ENCODE measurements around the gene LIX1L.
"Not testable (repeated sequence)": the region's sequence is repeated elsewhere in the genome, so short reads cannot be mapped to it uniquely, and the experiment has no call there.

Gene LIX1L

GRCh38 chr1:145927916-145928643 is 29.7 kb downstream of the LIX1L start:
- no peak for DNase-seq

DNA sequence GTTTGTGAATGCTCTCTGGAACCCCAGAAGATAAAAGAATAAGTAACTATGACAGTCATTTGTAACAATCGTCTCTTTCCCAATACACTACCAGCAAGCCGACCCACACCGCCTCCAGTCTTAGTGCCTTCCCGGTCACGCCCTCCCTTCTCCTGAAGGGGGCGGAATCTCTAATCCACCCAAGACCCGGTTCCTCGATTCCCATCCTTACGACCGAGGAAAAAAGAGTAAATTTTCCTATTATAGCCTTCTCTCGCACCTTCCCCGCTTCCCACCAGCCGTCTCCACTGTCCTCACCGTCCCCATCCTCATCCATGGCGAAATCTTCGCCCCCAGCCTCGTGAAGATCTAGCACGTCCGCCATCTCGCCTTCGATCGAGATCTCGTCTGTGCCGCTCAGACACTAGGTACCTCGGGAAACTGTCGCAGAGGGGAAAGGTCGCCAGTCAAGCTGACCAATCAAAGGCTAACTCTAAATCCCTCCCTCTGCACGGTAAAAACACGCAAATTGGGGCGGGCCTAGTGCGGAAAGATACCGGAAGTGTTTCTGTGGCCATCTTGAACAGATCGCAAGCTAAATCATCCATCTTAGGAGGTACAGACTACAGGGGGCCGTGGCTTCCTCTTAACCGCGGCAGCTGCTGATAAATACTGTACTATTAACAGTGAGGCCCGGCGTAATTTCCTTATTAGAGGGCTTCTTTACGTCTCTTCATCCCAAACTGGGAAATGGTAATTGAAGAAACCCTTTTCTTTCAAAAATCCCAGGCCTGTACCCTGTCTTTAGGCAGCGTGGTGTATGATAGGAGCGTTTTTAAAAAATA is 30.5 kb downstream of the LIX1L start, which contains the start of gene RBM8A:
TSS of gene RBM8A (minus strand) at position 422 of the 824 bp plus-strand sequence. CDS start at position 364, 58 bp downstream.
- DNase-seq = peak; percentile 97

DNA sequence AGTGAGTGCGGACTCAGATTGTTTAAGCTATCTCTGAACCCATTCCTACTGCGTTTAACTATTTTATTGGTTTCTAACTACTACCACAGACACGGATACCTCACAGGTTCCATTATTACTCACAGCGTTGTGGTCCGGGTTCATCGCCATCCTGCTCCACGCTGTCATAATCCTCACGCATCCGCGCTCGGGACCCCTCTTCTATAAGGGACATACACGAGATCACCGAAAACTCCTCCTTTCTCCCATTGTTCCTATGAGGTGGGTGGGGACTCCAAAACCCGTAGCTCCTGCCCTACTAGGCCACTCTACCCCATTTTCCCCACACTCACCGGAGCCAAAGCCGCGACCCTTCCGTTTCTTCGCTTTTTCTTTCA is 31.1 kb downstream of the LIX1L start:
- no peak for DNase-seq

- DNase-seq = no peak
Observed at GRCh38 chr1:145922266-145922665, 35.6 kb downstream of the LIX1L start.

DNA sequence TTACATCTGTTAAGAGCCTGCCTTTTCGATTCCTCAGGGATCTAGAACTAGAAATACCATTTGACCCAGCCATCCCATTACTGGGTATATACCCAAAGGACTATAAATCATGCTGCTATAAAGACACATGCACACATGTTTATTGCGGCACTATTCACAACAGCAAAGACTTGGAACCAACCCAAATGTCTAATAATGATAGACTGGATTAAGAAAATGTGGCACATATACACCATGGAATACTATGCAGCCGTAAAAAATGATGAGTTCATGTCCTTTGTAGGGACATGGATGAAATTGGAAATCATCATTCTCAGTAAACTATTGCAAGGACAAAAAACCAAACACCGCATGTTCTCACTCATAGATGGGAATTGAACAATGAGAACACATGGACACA is 37.5 kb downstream of the LIX1L start:
- DNase-seq = not testable (repeated sequence)

GRCh38 chr1:145918992-145919939 is 38.6 kb downstream of the LIX1L start:
- no peak for DNase-seq

- DNase-seq = peak; percentile 83
Observed at GRCh38 chr1:145918144-145918991, 39.4 kb downstream of the LIX1L start, which contains the start of gene PEX11B. TSS of gene PEX11B (minus strand) at chr1:145918717. CDS start at chr1:145918688, 29 bp downstream.

GRCh38 chr1:145917595-145917994 is 40.2 kb downstream of the LIX1L start:
- no peak for DNase-seq

- no peak for DNase-seq
Observed at GRCh38 chr1:145916745-145917144, 41.1 kb downstream of the LIX1L start.

DNA sequence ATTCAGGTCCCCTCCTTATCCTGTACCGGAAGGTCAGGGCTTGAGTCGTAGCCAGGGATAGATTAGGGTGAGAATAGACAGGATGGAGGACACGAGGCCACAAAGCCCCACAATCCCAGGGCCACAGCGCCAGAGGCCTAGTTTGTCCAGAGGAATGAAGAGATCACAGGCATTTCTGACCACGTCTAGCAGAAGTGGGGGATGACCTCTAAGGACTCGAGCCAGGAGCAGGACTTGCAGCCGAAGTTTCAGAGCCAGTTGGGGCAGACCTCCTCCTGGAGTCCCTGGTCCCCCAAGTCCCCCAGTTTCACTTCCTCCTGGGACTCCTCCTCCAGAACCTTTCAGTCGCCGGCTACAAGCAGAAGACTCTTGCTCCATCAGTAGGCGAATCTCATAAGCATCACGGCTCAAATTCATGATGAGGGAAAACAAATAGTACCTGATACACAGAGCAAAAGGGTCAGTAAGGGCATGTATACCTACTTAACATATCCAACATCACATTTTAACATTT is 45.6 kb downstream of the LIX1L start:
- no peak for DNase-seq

GRCh38 chr1:145908653-145909052 is 49.2 kb downstream of the LIX1L start:
- no peak for DNase-seq

DNA sequence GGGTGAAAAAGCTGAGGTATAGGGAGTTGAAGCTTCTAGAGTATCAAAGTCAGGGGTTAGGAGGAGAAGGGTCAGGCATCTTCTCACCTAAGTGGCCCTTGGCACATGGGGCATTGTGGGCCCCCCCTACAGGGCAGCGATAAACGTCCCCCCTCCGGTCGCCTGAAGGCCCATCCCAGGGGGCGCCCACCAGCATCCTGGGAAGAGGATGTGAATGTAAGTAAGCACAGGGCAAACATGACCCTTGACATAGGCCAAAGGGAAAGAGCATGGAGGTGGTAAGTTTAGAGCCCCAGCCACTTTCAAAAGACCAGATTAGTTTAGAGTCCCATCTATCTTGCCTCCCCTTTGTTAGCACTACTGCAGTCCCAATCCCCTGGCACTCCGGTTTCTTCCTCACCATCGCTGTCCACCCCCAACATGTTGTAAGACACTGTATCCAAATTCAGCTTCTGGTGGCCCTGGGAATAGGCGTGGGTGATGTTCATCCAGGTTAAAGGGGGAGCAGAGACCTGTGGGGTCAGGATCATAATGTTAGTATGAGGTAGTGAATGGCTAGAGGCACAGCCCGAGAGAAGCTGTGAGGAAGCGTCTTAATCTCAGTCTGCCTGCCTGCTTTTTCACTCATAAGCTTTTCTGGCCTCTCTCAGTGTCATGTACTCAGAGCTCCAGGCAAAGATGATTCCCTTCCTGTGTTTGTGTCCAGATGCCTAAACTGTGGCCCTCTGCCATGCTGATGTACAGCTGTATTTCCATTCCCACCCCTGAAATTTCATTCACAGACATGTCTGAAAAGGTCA is 50.7 kb downstream of the LIX1L start:
- no peak for DNase-seq

DNA sequence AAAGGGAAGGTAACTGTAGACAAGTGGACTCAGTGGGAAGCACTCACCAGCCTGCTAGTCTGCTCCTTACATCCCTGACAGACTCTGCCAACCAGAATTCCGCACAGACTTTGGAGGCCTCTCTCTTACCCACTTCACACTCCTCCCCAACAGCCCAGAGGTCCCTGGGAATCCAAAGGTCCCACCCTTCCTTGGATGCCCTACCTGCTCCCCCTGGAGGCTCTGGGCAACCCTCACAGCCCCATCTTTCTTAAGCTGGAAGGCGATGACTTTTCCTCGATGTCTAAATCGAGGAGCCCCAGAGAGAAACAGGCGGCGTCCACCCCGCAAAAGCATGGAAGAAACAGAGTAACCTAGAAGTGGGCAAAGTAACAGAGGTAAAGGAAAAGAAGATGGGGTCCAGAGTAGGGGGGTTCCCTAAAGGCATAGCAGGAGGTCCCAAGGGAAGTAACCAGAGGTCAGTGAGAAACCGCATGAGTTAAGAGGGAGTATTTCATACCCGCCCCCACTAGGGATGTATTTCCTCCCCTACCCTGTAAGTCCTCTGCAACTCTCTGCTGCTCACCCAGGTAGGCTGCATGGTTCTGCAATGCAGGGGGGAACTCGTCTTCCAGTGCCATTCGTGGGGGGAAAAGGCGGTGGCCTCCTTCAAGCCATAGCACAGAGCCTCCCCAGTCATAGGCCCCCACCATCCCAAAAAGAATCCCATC is 56.4 kb downstream of the LIX1L start:
- DNase-seq = no peak

DNA sequence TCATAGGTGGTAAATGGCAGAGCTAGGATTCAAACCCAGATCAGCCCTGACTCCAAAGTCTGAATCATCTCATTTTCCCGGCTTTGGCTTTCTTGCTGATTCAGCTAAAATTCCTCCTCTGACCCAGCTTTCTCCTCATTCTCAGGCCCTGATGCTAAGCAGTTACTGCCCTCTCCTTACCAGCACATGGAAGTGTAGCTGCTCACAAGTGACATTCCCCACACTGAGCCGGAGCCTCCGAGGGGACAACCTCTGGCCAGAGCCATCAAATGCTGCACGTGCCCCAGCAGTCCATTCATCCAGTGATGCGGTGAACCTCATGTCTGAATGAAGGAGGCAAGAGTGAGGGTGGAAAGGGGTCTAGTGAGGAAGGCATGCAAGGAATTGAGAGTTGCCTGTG is 59.1 kb downstream of the LIX1L start:
- DNase-seq = no peak

DNA sequence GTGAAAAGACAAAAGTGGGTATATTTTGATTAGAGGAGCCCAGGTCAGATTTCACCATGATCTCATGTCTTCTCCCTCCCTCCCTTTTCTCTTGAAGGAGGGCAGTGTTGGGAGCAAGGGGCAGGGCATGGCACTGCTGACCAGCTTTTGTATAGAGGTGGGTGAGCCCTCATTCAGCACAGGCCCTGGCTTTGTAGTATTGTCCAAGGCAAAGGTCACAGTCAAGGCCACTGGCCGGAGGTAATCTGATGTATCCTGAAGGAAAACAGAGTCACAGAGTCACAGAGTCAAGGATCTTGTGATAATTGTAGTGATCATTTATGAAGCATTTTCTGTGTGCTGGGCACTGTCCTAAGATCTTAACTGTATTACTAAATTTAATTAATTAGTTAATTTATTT is 59.8 kb downstream of the LIX1L start:
- no peak for DNase-seq

DNA sequence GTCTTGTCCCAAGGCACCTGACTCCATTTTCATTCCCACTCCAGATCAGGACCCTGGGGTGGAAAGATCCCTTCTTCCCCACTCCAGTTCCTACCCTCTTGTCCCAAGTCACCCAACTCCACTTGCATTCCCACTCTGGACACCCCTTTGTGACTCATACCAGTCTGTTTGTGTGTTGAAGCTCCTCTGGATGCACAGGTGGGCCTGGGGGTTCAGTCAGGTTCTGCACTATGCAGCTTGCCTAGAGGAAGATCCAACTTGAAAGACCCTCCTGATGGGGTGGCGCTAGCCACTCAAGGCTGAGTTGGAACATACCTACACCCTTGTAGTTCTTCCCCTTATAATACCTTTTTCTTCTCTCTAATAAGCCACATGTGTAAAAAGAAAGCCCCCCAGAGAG is 62.3 kb downstream of the LIX1L start:
- no peak for DNase-seq

DNA sequence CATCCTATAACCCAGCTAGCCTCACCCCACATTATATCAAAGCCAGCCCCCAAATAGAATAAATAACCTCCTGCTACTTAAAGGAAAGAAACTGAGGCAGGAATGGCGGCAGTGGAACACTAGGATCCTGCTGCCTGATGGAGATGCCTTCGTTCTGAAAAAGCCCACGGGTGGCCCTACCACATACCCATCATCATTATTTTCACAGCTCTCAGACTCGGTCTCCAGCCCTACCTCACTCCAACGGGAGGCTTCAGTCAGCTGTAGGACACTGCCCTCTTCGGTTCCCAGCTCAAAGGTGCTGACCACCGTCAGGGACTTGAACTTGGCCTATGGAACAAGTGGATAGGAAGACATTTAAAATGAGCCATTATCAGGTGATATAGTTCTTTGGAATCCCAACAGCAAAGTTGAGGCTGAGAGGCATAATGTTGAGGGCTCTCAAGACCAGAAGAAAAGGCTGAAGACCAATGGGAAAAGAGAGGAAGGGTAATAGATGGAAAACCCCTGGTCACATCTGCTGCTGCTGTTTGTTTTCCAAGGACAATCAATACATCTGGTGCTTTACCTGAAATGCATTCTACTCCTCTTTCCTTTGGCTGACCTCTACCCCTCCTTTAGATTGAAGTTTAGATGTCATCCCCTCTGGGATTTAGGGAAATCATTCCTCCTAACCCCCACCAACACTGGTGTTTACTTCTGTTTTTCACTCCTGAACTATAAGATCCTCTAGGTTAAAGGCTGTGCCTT is 64.3 kb downstream of the LIX1L start:
- DNase-seq = no peak

DNA sequence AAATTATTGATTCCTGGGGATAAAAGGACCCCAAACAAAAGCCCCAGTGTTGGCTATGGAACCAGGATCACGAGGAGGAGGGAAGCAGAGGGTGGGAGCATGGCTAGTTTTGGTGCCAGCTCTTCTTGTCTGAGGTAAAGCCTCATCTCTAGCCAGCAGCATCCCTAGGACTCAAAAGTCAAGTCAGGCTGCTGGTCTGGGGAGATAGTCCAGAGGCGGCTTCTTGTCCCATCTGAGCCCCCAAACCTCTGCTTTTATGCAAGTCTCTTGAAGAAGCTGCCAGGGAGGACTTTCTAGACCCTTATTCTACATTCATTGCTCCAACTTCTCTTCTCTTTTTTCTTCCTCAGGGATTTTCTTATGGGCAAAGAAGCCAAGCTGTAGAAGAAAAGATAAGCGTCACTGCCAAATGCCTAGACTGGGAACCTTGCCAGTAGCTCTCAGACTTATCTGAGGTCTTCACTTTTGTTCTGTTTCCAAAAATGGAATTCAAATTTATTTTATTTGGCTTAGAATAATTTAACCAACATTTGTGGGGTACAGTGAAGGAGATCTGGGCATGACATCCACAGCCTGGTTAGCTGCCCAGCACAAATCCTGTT is 65.2 kb downstream of the LIX1L start:
- no peak for DNase-seq
